Natural killer cell (primary cell): ENCODE measurements around the gene SLC6A18. TPM values are rescaled to one million over a fixed set of nuclear protein-coding genes. Genes with fewer than 3 reads are reported as not detected.

Experiments
- ATAC-seq, 3 donors: fragments of 150-1000 bp in 2 of 3; fragments of 200-7000 bp in 1 of 3; cut with Tn5 transposase; 1 replicate in 1 of 3; 2 replicates in 2 of 3; pipeline ENCODE4 v1.10.0; 2021; ENCODE audit warnings: mild to moderate bottlenecking in 2 of 3, moderate library complexity in 2 of 3
- DNase-seq, 2 donors: peaks; one replicate each; pipeline versions ENCODE4 v3.0.0 to v3.0.0-alpha.2; 2013 to 2021; ENCODE audit warnings: mixed read lengths in 1 of 2
- H3K27ac ChIP-seq: one replicate; pipeline ENCODE4 v1.5.1; 2013; ENCODE audit warnings: mild to moderate bottlenecking, low read length
- H3K27me3 ChIP-seq: one replicate; pipeline ENCODE4 v1.6.1; 2013; ENCODE audit warnings: low read length; ENCODE audit not compliant: control insufficient read depth, insufficient read depth
- H3K36me3 ChIP-seq: one replicate; pipeline ENCODE4 v1.6.1; 2013; ENCODE audit warnings: low read length; ENCODE audit not compliant: control insufficient read depth, insufficient read depth
- H3K4me1 ChIP-seq: one replicate; pipeline ENCODE4 v1.6.1; 2013; ENCODE audit warnings: low read length; ENCODE audit not compliant: control insufficient read depth, insufficient read depth
- H3K4me3 ChIP-seq: one replicate; pipeline ENCODE4 v1.5.1; 2013; ENCODE audit warnings: low read length
- H3K9me3 ChIP-seq: one replicate; pipeline ENCODE4 v1.6.1; 2013; ENCODE audit warnings: low read length; ENCODE audit not compliant: control insufficient read depth, insufficient read depth
- H3K27ac Mint-ChIP-seq, 2 donors: one replicate each; pipeline ENCODE4 v1.8.0; 2022; ENCODE audit warnings: mild to moderate bottlenecking in 2 of 2, mixed read lengths in 2 of 2, moderate library complexity in 1 of 2
- H3K27me3 Mint-ChIP-seq, 2 donors: one replicate each; pipeline ENCODE4 v1.8.0; 2022; ENCODE audit warnings: low read depth in 2 of 2, mixed read lengths in 2 of 2
- H3K36me3 Mint-ChIP-seq: one replicate; pipeline ENCODE4 v1.8.0; 2022; ENCODE audit warnings: mixed read lengths
- H3K4me1 Mint-ChIP-seq, 2 donors: one replicate each; pipeline ENCODE4 v1.8.0; 2022; ENCODE audit warnings: mixed read lengths in 2 of 2
- H3K4me3 Mint-ChIP-seq: one replicate; pipeline ENCODE4 v1.8.0; 2022; ENCODE audit warnings: mild to moderate bottlenecking, moderate library complexity, mixed read lengths
- H3K9me3 Mint-ChIP-seq, 2 donors: one replicate each; pipeline ENCODE4 v1.8.0; 2022; ENCODE audit warnings: mixed read lengths in 2 of 2
- WGBS: methylation state at CpG from one replicate; pipeline ENCODE4 v1.1.7; 2013; ENCODE audit warnings: missing lambda C conversion rate; ENCODE audit not compliant: insufficient coverage; 5-methylcytosine and 5-hydroxymethylcytosine counted together
- intact Hi-C: fragments of 100-400 bp; cut with micrococcal nuclease; formaldehyde crosslinking; loops from one replicate; pipeline ENCODE4 v1.14.2; 2022
- total RNA-seq, 4 donors: library from RNA; stranded (reverse); fragments of 120-200 nt in 1 of 4; gene quantifications; one replicate each; pipeline versions ENCODE4 v1.2.3 to v1.2.4, GENCODE V29; 2013 to 2022
- TF ChIP-seq, protein P1 (sequence below): fragments of 200-600 bp; IDR thresholded peaks from one replicate; pipeline ENCODE4 v1.8.0; 2022; ENCODE audit warnings: antibody characterized with exemption

The SLC6A18 gene
- total RNA-seq, 3 donors from 2014 or later (not counting 1 experiment from before 2014, with no cell fraction given): not detected

GRCh38 chr5:1203968-1204692 is 21.1 kb upstream of the SLC6A18 start:
- no peaks in the 10 kb centered on the region for H3K4me1 Mint-ChIP-seq

DNA sequence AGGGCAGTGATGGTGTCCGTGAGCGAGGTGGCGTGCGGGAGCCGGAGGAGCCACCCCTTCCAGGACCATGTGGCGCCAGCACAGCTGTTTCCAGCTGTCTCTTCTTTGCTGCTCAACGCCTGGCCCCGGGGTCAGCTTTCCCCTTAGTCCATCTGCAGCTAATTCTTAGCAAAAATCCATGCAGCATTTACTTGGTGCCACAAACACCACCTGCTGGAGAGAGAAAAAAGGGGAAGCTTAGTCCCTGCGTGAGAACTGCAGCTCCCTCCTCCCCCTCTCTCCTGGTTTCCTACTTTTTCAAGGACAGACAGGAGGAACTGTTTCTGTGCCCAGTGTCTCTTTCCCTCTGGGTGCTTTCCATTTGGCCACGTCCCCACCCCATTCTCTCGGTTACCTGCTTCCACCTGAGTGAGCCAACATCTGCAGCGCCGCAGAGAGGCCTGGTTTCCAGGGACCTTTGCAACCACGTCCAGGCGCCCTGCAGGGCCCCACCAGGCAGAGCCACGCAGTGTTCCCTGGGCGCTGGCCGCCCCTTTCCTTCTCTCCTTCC is 20.4 kb upstream of the SLC6A18 start:
- intact Hi-C loops: no loop called here
- H3K9me3 ChIP-seq: no peaks in the 10 kb centered on the region
- Mint-ChIP-seq H3K36me3 (no peaks in the 10 kb centered on the region), H3K27ac (no peak overlapping the region), H3K27me3 (peaks cover 4 to 8% of the 10 kb centered on the region in 2 donors), H3K4me3 (no peak overlapping the region), H3K4me1 (no peaks in the 10 kb centered on the region), H3K9me3 (no peaks in the 10 kb centered on the region)
- DNase-seq: no peak
- H3K27me3 ChIP-seq: no peaks in the 10 kb centered on the region
- no peaks in the 10 kb centered on the region for H3K36me3 ChIP-seq
- H3K4me3 ChIP-seq: no peak overlapping the region
- H3K27ac ChIP-seq: no peak overlapping the region
- WGBS: 41% methylated on average over 18 of the region's 18 CpGs
- no peak for ATAC-seq
- TF ChIP-seq, protein P1, sequence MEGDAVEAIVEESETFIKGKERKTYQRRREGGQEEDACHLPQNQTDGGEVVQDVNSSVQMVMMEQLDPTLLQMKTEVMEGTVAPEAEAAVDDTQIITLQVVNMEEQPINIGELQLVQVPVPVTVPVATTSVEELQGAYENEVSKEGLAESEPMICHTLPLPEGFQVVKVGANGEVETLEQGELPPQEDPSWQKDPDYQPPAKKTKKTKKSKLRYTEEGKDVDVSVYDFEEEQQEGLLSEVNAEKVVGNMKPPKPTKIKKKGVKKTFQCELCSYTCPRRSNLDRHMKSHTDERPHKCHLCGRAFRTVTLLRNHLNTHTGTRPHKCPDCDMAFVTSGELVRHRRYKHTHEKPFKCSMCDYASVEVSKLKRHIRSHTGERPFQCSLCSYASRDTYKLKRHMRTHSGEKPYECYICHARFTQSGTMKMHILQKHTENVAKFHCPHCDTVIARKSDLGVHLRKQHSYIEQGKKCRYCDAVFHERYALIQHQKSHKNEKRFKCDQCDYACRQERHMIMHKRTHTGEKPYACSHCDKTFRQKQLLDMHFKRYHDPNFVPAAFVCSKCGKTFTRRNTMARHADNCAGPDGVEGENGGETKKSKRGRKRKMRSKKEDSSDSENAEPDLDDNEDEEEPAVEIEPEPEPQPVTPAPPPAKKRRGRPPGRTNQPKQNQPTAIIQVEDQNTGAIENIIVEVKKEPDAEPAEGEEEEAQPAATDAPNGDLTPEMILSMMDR: no peak
- no peaks in the 10 kb centered on the region for H3K4me1 ChIP-seq

More at GRCh38 chr5:1203968-1204692, 21.1 kb upstream of the SLC6A18 start:
- Mint-ChIP-seq H3K27me3 (peaks cover 4 to 8% of the 10 kb centered on the region in 2 donors), H3K27ac (no peak overlapping the region), H3K9me3 (no peaks in the 10 kb centered on the region), H3K4me3 (no peak overlapping the region), H3K36me3 (no peaks in the 10 kb centered on the region)
- TF ChIP-seq, protein P1: no peak
- ATAC-seq: no peak
- H3K27me3 ChIP-seq: no peaks in the 10 kb centered on the region
- H3K9me3 ChIP-seq: no peaks in the 10 kb centered on the region
- H3K36me3 ChIP-seq: no peaks in the 10 kb centered on the region
- WGBS: 84% methylated on average over 25 of the region's 25 CpGs
- no peak for DNase-seq
- H3K27ac ChIP-seq: no peak overlapping the region
- no peak overlapping the region for H3K4me3 ChIP-seq
- intact Hi-C loops: no loop called here
- no peaks in the 10 kb centered on the region for H3K4me1 ChIP-seq

GRCh38 chr5:1205255-1206180 is 19.7 kb upstream of the SLC6A18 start:
- Histone ChIP-seq H3K27ac (no peak overlapping the region), H3K4me1 (no peaks in the 10 kb centered on the region), H3K27me3 (no peaks in the 10 kb centered on the region), H3K36me3 (no peaks in the 10 kb centered on the region), H3K9me3 (no peaks in the 10 kb centered on the region), H3K4me3 (no peak overlapping the region)
- DNase-seq: no peak
- Mint-ChIP-seq H3K27me3 (peaks cover 4 to 8% of the 10 kb centered on the region in 2 donors), H3K4me3 (no peak overlapping the region), H3K27ac (no peak overlapping the region), H3K4me1 (no peaks in the 10 kb centered on the region), H3K36me3 (no peaks in the 10 kb centered on the region), H3K9me3 (no peaks in the 10 kb centered on the region)
- TF ChIP-seq, protein P1: no peak
- no peak for ATAC-seq
- intact Hi-C loops: no loop called here
- 75% methylated on average over 10 of the region's 11 CpGs for WGBS
